Measurements from ENCODE around the gene MCC. TPM values are rescaled to one million over a fixed set of nuclear protein-coding genes. Genes with fewer than 3 reads are reported as not detected.

Gene MCC
- polyA plus RNA-seq, 4 donors, result 0.45 to 3.5 (median 1.6) TPM

- H3K27ac ChIP-seq (ENCODE audit: low read depth in 1 of 3, low read length in 2 of 3), result no peak overlapping the region
- FAIRE-seq (no peak), DNase-seq (no peak)
- H3K4me1 ChIP-seq (ENCODE audit: control insufficient read depth in 3 of 3, insufficient read depth in 2 of 3, low read depth in 1 of 3, low read length in 2 of 3), result no peaks in the 10 kb centered on the region
- WGBS, 3 donors, result 53 to 81% (median 79%) methylated on average over 1 of the region's 1 CpG
- no peaks in the 10 kb centered on the region for H3K27me3 ChIP-seq (ENCODE audit: control insufficient read depth in 3 of 3, insufficient read depth in 3 of 3, low read length in 3 of 3)
- H3K36me3 ChIP-seq (ENCODE audit: control insufficient read depth in 3 of 3, insufficient read depth in 2 of 3, low read depth in 1 of 3, low read length in 3 of 3), result no peaks in the 10 kb centered on the region
- no peak overlapping the region for H3K4me3 ChIP-seq (ENCODE audit: low read depth in 1 of 3, low read length in 3 of 3)
- no peaks in the 10 kb centered on the region for H3K9me3 ChIP-seq (ENCODE audit: control insufficient read depth in 2 of 2, insufficient read depth in 1 of 2, low read depth in 1 of 2, low read length in 1 of 2)
These were observed 98.0 kb downstream of the MCC start for GRCh38 chr5:113390224-113390623.

DNA sequence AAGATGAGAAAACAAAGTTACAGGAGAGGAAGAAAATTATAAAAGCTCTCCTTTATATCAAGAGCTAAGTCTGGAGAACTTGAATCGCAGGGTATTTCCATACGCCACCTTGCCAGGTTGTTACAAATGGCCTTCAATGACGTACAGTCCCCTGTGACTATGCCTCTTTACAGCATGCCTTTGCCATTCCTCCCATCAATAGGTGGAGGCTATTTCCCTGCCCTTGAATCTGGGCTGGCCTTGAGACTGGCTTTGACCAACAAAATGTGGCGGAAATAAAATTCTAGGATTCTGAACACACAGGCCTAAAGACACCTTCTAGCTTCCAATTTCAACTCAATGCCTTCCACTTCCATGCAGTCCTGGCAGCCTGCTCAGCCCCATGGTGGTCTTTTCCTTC, 99.1 kb downstream of the MCC start:
- Histone ChIP-seq H3K4me1 (ENCODE audit: control insufficient read depth in 3 of 3, insufficient read depth in 2 of 3, low read depth in 1 of 3, low read length in 2 of 3) (no peaks in the 10 kb centered on the region), H3K36me3 (ENCODE audit: control insufficient read depth in 3 of 3, insufficient read depth in 2 of 3, low read depth in 1 of 3, low read length in 3 of 3) (no peaks in the 10 kb centered on the region), H3K27ac (ENCODE audit: low read depth in 1 of 3, low read length in 2 of 3) (no peak overlapping the region), H3K4me3 (ENCODE audit: low read depth in 1 of 3, low read length in 3 of 3) (no peak overlapping the region), H3K27me3 (ENCODE audit: control insufficient read depth in 3 of 3, insufficient read depth in 3 of 3, low read length in 3 of 3) (no peaks in the 10 kb centered on the region), H3K9me3 (ENCODE audit: control insufficient read depth in 2 of 2, insufficient read depth in 1 of 2, low read depth in 1 of 2, low read length in 1 of 2) (no peaks in the 10 kb centered on the region)
- 89 to 93% (median 90%) methylated on average over 4 of the region's 4 CpGs for WGBS, 3 donors
- DNase-seq (no peak), FAIRE-seq (no peak)

DNA sequence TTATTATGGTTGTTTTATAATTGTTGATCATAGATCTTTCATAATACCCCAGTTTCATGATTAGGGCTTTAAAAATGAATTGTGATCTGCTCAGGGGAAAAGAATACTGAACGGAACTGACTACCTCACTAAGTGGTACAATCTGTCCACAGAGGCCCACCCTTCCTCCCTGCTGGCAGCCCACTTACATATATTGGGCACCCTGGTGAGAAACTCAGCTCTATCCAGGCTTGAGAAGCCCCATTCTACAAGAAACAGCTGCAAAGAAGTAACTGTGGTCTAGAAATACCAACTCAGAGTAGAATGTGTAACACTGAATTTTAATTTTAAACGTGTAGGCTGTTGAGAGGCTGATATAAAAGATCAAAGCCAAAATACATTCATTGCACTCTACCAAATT, 100.4 kb downstream of the MCC start:
- Histone ChIP-seq H3K27ac (ENCODE audit: low read depth in 1 of 3, low read length in 2 of 3) (no peak overlapping the region), H3K36me3 (ENCODE audit: control insufficient read depth in 3 of 3, insufficient read depth in 2 of 3, low read depth in 1 of 3, low read length in 3 of 3) (no peaks in the 10 kb centered on the region), H3K4me3 (ENCODE audit: low read depth in 1 of 3, low read length in 3 of 3) (no peak overlapping the region), H3K27me3 (ENCODE audit: control insufficient read depth in 3 of 3, insufficient read depth in 3 of 3, low read length in 3 of 3) (no peaks in the 10 kb centered on the region), H3K9me3 (ENCODE audit: control insufficient read depth in 2 of 2, insufficient read depth in 1 of 2, low read depth in 1 of 2, low read length in 1 of 2) (no peaks in the 10 kb centered on the region), H3K4me1 (ENCODE audit: control insufficient read depth in 3 of 3, insufficient read depth in 2 of 3, low read depth in 1 of 3, low read length in 2 of 3) (no peaks in the 10 kb centered on the region)
- DNase-seq (no peak), FAIRE-seq (no peak)
- 73 to 84% (median 74%) methylated on average over 2 of the region's 2 CpGs for WGBS, 3 donors

DNA sequence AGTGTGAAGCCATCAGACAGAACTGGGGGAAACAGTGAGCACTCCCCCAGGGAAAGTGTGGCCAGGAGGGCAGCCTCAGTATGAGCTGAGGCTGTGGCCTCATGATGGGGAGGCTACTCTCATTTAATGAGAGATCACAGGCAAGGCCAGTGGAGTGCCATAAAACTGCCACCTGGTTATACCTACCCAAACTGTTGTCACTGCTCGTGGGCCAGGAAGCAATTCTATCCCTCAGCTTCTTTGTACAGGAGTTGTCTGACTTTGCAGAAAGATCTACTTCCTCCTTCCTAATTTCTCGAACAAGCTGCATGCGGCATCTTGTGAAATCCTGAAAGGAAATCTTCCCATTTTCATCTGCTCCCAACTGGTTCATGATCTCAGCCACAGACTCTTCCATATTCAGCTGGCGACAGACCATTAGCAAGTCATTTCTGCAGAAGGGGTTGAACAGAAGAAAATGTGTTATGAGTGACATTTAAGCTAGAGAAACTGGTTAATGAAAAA, 103.4 kb downstream of the MCC start:
- no peaks in the 10 kb centered on the region for H3K36me3 ChIP-seq (ENCODE audit: control insufficient read depth in 3 of 3, insufficient read depth in 2 of 3, low read depth in 1 of 3, low read length in 3 of 3)
- no peaks in the 10 kb centered on the region for H3K27me3 ChIP-seq (ENCODE audit: control insufficient read depth in 3 of 3, insufficient read depth in 3 of 3, low read length in 3 of 3)
- FAIRE-seq, result no peak
- H3K4me1 ChIP-seq (ENCODE audit: control insufficient read depth in 3 of 3, insufficient read depth in 2 of 3, low read depth in 1 of 3, low read length in 2 of 3), result no peaks in the 10 kb centered on the region
- 64 to 69% (median 66%) methylated on average over 4 of the region's 4 CpGs for WGBS, 3 donors
- no peak overlapping the region for H3K4me3 ChIP-seq (ENCODE audit: low read depth in 1 of 3, low read length in 3 of 3)
- H3K27ac ChIP-seq (ENCODE audit: low read depth in 1 of 3, low read length in 2 of 3), result no peak overlapping the region
- DNase-seq, result no peak
- H3K9me3 ChIP-seq (ENCODE audit: control insufficient read depth in 2 of 2, insufficient read depth in 1 of 2, low read depth in 1 of 2, low read length in 1 of 2), result no peaks in the 10 kb centered on the region

- no peak for FAIRE-seq
- Histone ChIP-seq H3K4me3 (ENCODE audit: low read depth in 1 of 3, low read length in 3 of 3) (no peak overlapping the region), H3K27me3 (ENCODE audit: control insufficient read depth in 3 of 3, insufficient read depth in 3 of 3, low read length in 3 of 3) (no peaks in the 10 kb centered on the region), H3K4me1 (ENCODE audit: control insufficient read depth in 3 of 3, insufficient read depth in 2 of 3, low read depth in 1 of 3, low read length in 2 of 3) (no peaks in the 10 kb centered on the region), H3K9me3 (ENCODE audit: control insufficient read depth in 2 of 2, insufficient read depth in 1 of 2, low read depth in 1 of 2, low read length in 1 of 2) (no peaks in the 10 kb centered on the region), H3K36me3 (ENCODE audit: control insufficient read depth in 3 of 3, insufficient read depth in 2 of 3, low read depth in 1 of 3, low read length in 3 of 3) (no peaks in the 10 kb centered on the region), H3K27ac (ENCODE audit: low read depth in 1 of 3, low read length in 2 of 3) (no peak overlapping the region)
- 67 to 79% (median 76%) methylated on average over 1 of the region's 1 CpG for WGBS, 3 donors
- DNase-seq, result no peak
These were observed 105.5 kb downstream of the MCC start for GRCh38 chr5:113382731-113383130.

DNA sequence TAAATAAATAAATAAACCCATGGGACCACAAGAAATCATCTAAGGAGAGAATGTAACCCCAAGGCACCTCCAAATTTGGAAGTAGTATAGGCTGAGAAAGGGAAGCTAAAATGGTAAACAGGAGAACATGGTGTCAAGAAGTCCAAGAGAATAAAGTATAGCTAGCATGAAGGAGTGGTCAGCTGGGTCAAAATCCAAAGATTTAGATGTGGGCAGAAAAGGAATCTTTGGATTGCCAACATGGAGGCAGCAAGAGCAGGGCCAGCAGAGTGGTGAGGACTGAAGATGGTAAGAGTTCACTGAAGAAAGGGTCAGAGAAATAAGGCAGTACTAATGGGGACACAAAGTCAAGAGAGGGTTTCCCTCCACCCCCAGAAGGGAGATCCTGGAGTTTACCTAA, 106.5 kb downstream of the MCC start:
- Histone ChIP-seq H3K27ac (ENCODE audit: low read depth in 1 of 3, low read length in 2 of 3) (no peak overlapping the region), H3K4me1 (ENCODE audit: control insufficient read depth in 3 of 3, insufficient read depth in 2 of 3, low read depth in 1 of 3, low read length in 2 of 3) (no peaks in the 10 kb centered on the region), H3K4me3 (ENCODE audit: low read depth in 1 of 3, low read length in 3 of 3) (no peak overlapping the region), H3K36me3 (ENCODE audit: control insufficient read depth in 3 of 3, insufficient read depth in 2 of 3, low read depth in 1 of 3, low read length in 3 of 3) (no peaks in the 10 kb centered on the region), H3K27me3 (ENCODE audit: control insufficient read depth in 3 of 3, insufficient read depth in 3 of 3, low read length in 3 of 3) (no peaks in the 10 kb centered on the region), H3K9me3 (ENCODE audit: control insufficient read depth in 2 of 2, insufficient read depth in 1 of 2, low read depth in 1 of 2, low read length in 1 of 2) (no peaks in the 10 kb centered on the region)
- no peak for FAIRE-seq
- no peak for DNase-seq

DNA sequence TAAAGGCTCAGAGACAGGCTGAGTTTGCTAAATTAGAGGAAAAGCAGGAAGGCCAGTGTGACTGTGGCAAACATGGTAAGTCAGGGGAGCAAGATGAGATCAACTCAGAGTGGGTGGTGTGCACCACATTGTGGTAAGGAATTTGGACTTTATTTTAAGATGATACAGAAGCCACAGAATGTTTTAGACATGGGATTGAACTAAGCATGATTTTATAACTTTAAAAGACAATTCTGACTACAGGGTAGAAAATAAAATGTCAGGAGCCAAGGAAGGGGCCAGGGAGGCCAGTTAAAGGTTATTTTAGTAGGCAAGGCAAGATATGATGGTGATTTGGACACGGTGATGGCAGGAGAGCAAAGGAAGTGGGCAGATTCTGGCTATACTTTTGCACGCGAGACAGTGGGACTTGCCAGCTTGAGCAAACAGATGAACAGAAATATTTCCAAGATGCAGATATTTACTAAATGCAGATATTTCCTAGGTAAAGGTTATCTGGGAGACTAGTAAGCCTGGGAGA, 107.4 kb downstream of the MCC start:
- no peak overlapping the region for H3K4me3 ChIP-seq (ENCODE audit: low read depth in 1 of 3, low read length in 3 of 3)
- 76 to 79% (median 79%) methylated on average over 3 of the region's 3 CpGs for WGBS, 3 donors
- H3K4me1 ChIP-seq (ENCODE audit: control insufficient read depth in 3 of 3, insufficient read depth in 2 of 3, low read depth in 1 of 3, low read length in 2 of 3), result no peaks in the 10 kb centered on the region
- H3K27me3 ChIP-seq (ENCODE audit: control insufficient read depth in 3 of 3, insufficient read depth in 3 of 3, low read length in 3 of 3), result no peaks in the 10 kb centered on the region
- no peaks in the 10 kb centered on the region for H3K36me3 ChIP-seq (ENCODE audit: control insufficient read depth in 3 of 3, insufficient read depth in 2 of 3, low read depth in 1 of 3, low read length in 3 of 3)
- DNase-seq, result no peak
- no peaks in the 10 kb centered on the region for H3K9me3 ChIP-seq (ENCODE audit: control insufficient read depth in 2 of 2, insufficient read depth in 1 of 2, low read depth in 1 of 2, low read length in 1 of 2)
- no peak overlapping the region for H3K27ac ChIP-seq (ENCODE audit: low read depth in 1 of 3, low read length in 2 of 3)
- FAIRE-seq, result no peak

DNA sequence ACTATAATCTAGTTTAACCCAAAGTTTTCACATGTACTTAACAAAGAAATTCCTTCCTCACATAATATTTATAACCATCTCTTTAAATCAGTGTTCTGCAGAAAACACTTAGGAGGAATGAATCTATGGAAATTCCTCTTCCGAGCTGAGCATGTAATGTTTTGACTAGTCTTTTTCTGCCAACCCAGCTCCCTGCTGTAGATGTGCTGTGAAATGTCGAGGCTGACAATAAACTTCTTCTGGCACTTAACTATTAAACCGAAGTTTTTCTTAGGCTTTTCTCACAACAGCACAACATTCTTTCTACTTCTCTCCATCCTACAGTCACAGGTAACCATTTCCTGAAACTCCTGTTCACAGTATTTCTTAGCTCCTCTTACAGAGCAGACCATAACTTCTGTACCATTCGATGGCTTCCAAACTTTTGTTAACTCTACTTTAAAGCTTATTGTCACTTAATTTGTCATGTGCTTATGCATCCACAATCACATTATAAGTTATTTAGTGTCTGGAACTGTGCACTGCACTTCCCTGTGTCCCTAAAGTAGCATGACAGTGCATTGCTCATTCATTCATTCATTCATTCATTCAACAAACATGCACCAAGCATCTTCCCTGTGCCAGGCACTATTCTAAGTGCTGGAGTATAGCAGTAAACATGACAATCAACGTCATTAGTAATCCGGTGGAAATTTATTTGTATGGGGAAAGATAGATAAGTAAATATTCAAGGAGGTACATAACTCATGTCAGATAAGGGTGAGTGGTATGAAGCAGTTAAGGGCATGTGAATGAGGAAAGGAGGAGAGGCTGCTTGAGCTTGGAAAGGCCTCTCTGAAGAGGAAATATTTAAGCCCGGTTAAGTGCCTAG, 108.1 kb downstream of the MCC start:
- no peaks in the 10 kb centered on the region for H3K9me3 ChIP-seq (ENCODE audit: control insufficient read depth in 2 of 2, insufficient read depth in 1 of 2, low read depth in 1 of 2, low read length in 1 of 2)
- no peaks in the 10 kb centered on the region for H3K36me3 ChIP-seq (ENCODE audit: control insufficient read depth in 3 of 3, insufficient read depth in 2 of 3, low read depth in 1 of 3, low read length in 3 of 3)
- H3K4me1 ChIP-seq (ENCODE audit: control insufficient read depth in 3 of 3, insufficient read depth in 2 of 3, low read depth in 1 of 3, low read length in 2 of 3), result no peaks in the 10 kb centered on the region
- H3K27ac ChIP-seq (ENCODE audit: low read depth in 1 of 3, low read length in 2 of 3), result no peak overlapping the region
- H3K27me3 ChIP-seq (ENCODE audit: control insufficient read depth in 3 of 3, insufficient read depth in 3 of 3, low read length in 3 of 3), result no peaks in the 10 kb centered on the region
- DNase-seq, result no peak
- WGBS, 3 donors, result 48 to 54% (median 51%) methylated on average over 7 of the region's 7 CpGs
- no peak for FAIRE-seq
- H3K4me3 ChIP-seq (ENCODE audit: low read depth in 1 of 3, low read length in 3 of 3), result no peak overlapping the region

Measured in small intestine (tissue), 7 donors.